ENCODE data around the gene LTB4R2.

GRCh38 chr14:24273422-24273998 is 36.4 kb upstream of the LTB4R2 start:
- no peak for TF ChIP-seq ZSCAN23 (tag by site-specific recombination; IDR thresholded peaks at IDR 0.05)
- TF ChIP-seq TRIM28 (IDR thresholded peaks at IDR 0.05; ENCODE audit: borderline replicate concordance, low read length): no peak
- TF ChIP-seq ZNF48 (tag by site-specific recombination; IDR thresholded peaks at IDR 0.05): no peak
- no peak for TF ChIP-seq ZNF211 (tag by site-specific recombination; IDR thresholded peaks at IDR 0.05; ENCODE audit: low read depth)
- TF ChIP-seq CTCF (tag by site-specific recombination; IDR thresholded peaks at IDR 0.05): no peak
- no peak for TF ChIP-seq BCL11A (tag by site-specific recombination; IDR thresholded peaks at IDR 0.05; ENCODE audit: low read depth)
- no peak for TF ChIP-seq ZBTB44 (tag by site-specific recombination; IDR thresholded peaks at IDR 0.05)
- no peak for TF ChIP-seq YY1 (tag by site-specific recombination; IDR thresholded peaks at IDR 0.05)
- no peak for TF ChIP-seq ZNF558 (tag by site-specific recombination; IDR thresholded peaks at IDR 0.05)
